GM23248 (cell line): Measurements from ENCODE around the gene GNL3.

Experiments used
- EZH2 ChIP-seq: fragments of 200-600 bp; sonication (generic); IDR thresholded peaks from 2 replicates; pipeline ENCODE4 v1.6.1; 2018; ENCODE audit warnings: antibody characterized with exemption, mild to moderate bottlenecking; ENCODE audit not compliant: insufficient read depth, poor library complexity, severe bottlenecking
- EZH2phosphoT487 ChIP-seq: fragments of 200-600 bp; sonication (generic); IDR thresholded peaks from 2 replicates; pipeline ENCODE4 v1.6.1; 2018; ENCODE audit warnings: antibody characterized with exemption, moderate library complexity, mild to moderate bottlenecking, low read depth; ENCODE audit not compliant: insufficient read depth

DNA sequence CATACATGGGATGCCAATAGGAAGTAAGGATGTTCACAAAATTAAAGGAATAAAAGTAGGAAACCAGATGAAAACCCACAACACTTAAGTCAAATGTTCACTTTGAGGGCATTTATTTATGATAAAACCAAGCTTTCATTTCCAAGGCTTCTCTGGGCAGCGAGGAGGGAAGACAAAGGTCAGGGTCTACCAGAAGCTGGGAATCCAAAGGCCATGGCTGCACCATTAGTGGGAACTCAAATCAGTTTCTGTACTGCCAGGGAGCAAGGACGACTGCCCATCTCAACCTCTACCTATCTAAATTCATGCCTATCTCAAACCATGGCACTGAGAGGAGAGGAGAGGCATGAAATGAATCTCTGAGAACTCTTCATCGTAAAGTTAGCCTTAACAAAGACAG is 22.7 kb upstream of the GNL3 start:
- no peak for TF ChIP-seq EZH2
- no peak for TF ChIP-seq EZH2phosphoT487
